Neural progenitor cell (in vitro differentiated cells): Measurements from ENCODE around the gene PROSER2.

Source experiments
- CTCF ChIP-seq: fragments of 200-600 bp; sonication (generic); IDR thresholded peaks from 2 replicates; pipeline ENCODE4 v1.5.1; 2017; ENCODE audit warnings: antibody characterized with exemption, mild to moderate bottlenecking
- EZH2 ChIP-seq: fragments of 200-600 bp; sonication (generic); IDR thresholded peaks from 2 replicates; pipeline ENCODE4 v1.6.1; 2017; ENCODE audit warnings: antibody characterized with exemption, mild to moderate bottlenecking, moderate library complexity

- no peak for TF ChIP-seq CTCF
- no peak for TF ChIP-seq EZH2
Measured at GRCh38 chr10:11901036-11901301, 77.8 kb downstream of the PROSER2 start.
